Inflammatory macrophage (primary cell): Measurements from ENCODE around the gene ARHGAP10.
"Not testable (repeated sequence)": the region's sequence is repeated elsewhere in the genome, so short reads cannot be mapped to it uniquely, and the experiment has no call there.

Experiments
- DNase-seq, 2 donors: peaks; one replicate each; pipeline ENCODE4 v3.0.0-alpha.2; 2020 to 2022

ARHGAP10 gene

DNA sequence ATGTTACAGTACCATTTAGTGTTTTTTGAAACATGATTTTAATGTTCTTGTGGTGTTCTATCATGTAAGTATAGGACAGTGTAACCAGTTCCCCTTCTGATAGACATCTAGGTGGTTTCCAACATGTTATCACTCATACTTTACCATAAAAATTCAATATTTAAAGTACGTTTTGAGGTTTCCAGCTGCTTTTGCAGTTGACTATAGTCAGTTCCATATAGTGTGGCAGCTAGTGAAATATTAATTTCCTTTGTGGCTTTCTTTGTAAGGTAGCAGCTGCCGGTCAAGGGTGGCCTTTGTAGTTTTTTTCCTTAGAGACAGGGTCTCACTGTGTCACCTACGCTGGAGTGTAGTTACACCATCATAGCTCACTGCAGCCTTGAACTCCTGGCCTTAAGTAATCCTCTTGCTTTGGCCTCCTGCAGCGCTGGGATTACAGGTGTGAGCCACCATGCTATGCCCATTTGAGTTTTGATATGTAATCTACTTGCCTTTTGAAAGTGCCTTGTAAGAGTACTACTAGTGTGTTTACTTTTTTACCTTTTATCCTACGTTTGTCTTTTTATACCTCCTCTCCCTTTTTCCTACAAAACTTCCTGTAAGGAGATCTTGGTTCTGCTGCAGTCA lies 63.0 kb downstream of the ARHGAP10 start:
- no peak for DNase-seq

DNA sequence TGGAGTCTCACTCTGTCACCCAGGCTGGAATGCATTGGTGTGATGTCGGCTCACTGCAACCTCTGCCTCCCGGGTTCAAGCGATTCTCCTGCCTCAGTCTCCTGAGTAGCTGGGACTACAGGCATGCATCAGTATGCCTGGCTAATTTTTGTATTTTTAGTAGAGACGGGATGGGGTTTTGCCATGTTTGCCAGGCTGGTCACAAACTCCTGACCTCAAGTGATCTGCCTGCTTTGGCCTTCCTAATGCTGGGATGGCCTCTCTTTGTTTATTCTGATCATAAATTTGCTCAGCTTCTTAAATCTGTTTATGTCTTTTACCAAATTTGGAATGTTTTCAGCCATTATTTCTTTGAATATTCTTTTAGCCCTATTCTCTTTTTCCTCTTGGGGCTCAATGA lies 67.2 kb downstream of the ARHGAP10 start:
- not testable (repeated sequence) for DNase-seq

DNA sequence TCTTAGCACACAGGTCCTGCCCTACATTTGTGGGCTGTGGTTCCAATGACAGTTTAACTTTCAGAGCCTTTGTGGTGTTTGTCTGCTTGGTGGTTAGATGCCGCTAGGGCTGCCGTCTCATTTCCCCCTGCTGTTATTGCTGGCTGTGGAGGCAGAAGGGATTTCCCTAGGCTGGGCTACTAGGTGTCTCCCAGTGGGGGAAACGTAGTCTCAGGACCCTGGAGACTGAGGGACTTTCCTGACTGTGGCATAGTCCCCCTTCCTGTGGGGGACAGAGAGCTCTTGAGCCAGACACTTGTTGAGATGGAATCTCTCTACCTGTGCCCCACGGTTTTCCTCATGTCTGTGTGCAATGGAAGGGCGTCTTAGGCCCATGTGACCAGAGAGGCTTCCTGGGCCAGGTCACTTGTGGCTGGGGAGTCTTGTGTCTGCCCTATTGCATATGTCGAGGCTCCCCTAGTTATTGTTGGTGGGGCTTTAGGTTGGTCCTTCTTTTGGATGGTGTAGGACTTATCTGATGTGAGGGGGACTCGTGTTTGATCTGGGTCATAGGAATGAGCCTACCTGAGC lies 68.2 kb downstream of the ARHGAP10 start:
- peak; percentile 44 to 60 for DNase-seq

DNA sequence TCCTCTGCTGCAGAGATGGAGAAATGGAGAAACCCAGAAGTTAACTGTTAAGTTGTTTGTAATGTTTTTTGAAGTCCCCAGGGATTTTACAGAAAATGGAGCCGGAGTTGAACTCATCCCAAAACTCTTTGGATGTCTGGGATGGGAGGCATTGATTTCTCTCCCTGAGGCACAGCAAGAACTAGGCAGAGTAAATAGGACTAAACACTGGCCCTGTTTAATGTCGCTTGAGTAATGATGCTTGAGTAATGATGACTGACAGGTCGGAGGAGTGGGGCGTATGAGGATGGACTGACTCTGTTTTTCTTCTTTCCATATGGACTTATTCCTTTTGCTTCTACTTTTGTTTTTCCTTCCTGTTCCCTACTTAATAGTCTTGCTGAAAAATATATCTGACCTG lies 69.9 kb downstream of the ARHGAP10 start:
- peak in 1 of 2 donors; percentile 19 for DNase-seq

DNA sequence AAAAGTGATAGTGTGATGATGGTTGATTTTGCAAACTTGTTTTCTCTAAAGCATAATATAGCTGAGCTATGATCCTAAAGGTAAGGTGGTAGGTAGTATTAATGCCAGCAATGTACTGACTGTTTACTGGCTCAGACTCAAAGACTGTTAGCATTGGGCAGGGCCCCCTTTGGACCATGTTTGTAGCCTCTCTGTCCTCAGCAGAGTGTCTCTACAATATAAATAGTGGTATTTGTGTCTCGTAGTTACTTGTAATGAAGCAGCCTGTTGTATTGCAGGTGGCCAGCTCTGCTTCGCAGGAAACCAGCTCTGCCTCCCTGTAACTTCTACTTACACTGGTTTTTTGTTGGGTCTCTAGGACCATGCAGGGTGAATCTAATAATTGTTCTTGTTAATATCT lies 70.5 kb downstream of the ARHGAP10 start:
- no peak for DNase-seq

DNA sequence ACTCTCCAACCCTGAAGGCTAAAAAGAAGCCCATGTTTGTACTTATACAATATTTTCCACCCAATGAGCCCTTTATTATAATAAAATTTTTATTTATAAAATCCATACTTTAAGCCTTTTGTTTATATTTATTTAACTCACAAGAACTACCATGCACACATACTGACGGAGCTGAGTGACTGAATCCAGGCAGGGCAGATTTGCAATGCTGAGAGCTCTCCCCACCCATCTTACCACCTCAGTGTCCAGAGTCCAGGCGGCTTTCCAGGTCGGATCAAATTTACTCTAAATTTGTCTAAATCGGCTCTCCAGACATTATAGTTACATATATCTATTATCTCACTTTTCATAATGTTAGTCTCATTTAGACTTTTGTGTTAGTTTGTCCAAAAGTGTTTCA lies 74.1 kb downstream of the ARHGAP10 start:
- no peak for DNase-seq

DNA sequence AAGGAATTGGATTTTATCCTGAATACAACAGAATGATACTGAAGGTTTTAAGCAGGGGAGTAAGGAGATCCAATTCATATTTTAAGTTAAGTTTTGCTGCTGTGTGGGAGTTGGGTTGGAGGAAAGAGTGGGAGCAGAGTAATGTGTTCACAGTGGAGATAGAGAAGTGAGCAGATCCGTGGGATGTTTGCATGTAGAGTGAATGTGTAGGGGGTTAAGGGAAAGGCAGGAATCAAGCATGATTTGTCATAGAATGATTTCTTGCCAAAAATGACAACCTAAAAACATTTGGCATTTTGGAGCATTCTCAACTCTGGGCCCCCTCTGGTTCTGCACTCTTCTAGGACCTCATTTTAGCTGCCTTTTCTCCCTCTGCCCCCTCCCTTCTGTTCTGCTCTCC lies 76.6 kb downstream of the ARHGAP10 start:
- peak; percentile 73 to 84 for DNase-seq

DNA sequence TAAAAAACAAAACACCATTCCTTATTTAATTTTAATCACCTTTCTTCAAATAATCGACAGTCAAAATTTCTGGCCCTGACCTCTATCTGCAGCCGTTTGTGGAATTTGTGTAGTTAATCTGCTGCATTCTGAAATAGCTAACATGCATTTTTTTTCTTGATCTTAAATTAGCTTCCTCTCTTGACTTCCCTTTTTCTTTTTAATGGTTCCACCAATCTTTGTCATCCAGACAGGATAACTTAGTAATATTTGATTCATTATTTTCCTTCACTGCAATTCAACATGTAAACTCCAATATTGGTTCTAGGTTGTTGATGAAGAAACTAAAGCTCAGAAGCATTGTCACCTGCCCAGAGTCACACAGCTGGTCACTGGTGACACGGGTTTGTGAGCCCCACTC lies 77.3 kb downstream of the ARHGAP10 start:
- peak; percentile 50 to 67 for DNase-seq

DNA sequence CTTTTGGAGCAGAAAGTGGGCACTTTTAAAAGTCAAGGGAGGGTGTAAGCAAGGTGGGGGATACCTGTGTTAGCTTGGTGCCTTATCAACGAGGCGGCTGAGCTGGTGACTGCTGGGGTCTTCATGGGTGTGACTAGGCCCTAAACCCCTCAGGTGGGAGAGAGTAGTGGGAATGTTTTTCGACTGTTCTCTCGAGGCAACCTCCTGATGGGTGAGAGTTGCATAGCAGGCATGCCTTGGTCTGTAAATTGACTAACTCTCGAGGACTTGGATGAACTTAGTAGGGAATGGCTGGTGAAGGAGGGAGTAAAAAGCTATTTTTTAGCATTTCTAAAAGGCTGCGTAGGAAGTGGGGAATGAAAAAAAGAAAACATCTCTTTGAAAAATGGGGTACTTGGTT lies 80.0 kb downstream of the ARHGAP10 start:
- DNase-seq: no peak

DNA sequence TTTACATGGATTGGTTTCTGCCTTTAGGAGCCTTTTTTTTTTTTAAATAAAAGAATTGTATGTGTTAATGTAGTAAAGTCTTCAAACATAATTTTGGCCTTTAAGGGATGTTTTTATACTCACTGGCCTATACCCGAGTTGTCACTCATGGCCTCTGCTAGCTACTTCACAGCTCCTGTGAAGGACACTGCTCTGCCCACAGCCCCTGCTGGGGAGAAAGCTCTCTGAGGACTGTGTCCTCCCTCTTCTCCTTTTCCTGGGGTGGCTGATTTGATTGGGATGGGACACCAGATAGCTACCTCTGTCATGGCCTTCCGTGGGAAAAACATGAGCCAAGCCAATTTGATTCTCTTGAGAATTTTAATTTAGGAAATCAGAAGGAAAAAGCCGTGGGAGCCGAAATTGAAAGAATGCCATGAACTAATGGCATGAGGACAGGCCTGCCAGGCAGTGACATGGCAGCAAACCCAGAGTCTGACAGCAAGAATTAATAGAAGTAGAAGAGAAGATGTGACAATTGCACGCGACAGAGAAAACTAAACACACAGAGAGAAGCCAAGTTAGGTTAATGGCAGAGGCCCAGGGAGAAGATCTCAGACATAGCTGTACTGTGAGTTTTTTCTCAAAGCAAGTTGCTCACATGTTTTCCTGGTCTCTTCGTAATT lies 81.4 kb downstream of the ARHGAP10 start:
- DNase-seq: peak in 1 of 2 donors; percentile 22

DNA sequence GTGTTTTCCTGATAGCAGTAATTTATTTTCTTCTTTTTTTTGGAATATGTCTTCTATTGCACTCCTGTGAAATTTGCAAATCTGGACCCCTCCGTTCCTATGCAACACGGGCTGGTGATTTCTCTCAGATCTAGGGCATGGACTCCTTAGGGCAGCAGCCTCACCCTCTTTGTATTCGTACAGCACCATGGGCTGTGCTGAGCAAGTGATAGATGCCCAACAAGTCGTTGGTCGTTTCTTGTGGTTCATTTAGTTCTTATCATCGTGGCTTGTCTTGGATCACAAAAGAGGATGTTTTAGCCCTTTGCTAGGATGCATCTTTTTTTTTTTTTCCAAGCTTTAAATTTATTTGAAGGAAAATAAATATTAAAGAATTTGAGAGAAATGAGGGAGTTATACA lies 82.1 kb downstream of the ARHGAP10 start:
- no peak for DNase-seq

DNA sequence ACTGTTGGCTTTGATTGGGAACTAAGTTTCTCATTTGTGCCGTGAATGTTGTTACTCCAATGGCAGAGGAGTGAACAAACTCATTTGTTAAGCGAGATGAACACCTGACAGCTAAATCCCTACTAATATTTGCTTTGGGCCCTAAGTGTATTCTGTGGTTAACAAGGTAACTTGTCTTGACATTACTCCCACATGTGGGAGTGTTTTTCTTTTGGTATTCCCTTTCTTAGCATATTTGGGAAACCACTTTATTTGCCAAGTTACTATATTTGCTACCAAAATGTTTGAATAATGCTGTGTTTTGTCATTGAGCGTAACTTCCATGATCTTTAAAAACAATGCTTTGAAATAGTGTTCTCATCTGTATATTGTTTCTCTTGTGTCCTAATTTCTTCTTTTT lies 82.5 kb downstream of the ARHGAP10 start:
- no peak for DNase-seq

DNA sequence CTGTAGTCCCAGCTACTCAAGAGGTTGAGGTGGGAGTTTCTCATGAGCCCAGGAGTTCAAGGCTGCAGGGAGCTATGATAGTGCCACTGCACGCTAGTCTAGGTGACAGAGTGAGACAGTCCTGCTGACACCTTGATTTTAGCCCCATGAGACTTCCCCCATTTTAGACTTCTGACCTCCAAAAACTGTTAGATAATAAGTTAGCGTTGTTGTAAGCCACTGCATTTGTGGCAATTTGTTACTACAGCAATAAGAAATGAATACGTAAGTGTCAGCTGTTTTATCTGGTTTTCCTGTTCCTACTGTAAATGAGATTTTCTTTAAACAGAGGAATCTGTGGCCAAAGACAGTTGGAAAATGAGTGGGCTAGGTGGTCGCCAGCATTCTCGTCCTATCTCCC lies 83.9 kb downstream of the ARHGAP10 start:
- DNase-seq: peak; percentile 70 to 71

DNA sequence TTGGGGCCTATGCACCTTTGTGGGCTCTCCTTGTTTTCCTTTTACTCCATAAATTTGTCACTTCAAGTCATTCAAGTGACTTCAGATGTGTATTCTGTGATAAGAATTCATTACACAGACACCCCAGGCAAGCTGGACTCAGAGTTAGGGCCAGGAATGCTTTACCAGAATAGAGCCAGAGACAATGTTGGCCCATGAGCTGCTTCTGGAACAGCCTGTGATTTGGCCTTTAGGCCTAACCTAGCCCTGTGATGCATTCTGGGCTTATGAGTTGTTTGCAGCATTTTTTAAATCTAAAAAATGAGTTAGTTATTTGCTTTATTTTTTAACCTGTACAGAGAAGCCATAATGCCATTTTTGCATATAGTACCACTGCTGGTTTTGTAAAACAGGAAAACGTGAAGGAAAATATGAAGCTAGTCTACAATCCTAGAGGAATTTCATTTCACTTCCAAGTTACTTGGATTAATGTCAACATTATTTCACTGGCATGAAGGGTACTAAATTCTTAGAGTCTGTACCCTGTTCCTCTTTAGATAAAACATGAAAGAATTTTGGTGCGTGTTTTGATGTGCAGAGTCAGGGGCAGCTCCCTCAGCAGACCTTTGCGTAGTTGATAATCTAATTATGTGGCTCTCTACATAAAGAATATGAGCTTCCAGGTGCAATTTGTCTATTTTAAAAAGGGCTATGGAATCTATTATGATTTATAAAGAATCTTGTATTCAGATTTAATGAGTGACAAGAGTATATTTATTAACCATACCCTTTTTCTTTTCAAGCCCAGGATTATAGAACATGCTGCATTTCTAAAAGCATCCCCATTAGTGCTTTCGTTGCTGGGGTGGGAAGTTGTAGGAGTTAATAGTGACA lies 84.7 kb downstream of the ARHGAP10 start:
- DNase-seq: no peak

DNA sequence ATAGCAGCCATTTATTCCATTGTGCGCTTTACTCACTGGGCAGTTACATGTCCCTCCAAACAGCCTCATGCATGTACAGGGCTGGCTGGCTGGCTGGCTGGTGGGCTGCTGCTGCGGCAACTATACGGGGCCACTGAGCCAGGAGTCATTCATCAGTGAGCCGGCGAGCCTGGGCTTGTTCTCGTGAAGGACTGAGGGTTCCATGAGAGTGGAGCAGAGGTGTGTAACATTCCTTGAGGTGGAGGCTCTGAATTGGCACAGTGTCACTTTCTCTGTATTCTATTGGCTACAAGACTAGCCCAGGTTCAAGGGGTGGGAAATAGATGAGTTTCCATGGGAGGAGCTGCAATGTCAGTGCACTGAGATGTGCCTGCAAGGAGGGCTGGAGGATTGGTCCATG lies 89.1 kb downstream of the ARHGAP10 start:
- DNase-seq: no peak

DNA sequence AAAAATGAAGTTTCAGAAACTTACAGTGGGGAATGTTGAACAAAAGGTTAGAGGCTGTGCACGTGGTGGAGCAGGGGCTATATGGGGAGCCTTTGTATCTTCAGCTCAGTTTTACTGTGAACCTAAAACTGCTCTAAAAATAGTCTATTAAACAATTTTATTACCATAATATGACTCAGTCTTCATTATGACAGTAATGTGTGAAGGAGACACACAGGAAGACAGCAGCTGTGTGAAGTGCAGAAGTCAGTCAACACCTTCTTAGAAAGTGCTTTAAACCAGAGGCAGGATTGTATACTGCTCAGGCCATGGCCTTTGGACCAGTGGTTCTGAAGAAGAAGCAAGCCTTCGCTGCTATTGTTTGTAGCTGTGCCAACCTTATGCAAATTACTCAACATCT lies 89.7 kb downstream of the ARHGAP10 start:
- DNase-seq: no peak

DNA sequence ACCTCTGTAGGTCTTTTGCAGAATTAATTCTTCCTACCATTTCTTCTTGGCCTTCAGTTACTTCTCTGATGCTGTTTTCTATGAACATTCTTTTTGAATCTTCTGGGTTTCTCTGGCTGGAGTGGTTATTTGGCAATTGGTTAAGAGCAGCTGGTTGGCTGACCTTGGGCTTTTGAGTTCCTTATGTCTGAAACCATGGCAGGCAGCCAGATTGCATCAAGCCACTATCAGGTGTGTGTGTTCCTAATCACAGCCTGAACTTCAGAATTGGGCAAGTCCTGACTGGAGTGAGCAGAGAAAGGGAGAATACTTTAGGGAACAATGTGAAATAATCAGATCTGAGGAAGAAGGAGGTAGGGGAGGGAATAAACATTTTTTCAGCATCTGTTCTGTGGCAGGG lies 90.2 kb downstream of the ARHGAP10 start:
- DNase-seq: peak; percentile 58 to 87

DNA sequence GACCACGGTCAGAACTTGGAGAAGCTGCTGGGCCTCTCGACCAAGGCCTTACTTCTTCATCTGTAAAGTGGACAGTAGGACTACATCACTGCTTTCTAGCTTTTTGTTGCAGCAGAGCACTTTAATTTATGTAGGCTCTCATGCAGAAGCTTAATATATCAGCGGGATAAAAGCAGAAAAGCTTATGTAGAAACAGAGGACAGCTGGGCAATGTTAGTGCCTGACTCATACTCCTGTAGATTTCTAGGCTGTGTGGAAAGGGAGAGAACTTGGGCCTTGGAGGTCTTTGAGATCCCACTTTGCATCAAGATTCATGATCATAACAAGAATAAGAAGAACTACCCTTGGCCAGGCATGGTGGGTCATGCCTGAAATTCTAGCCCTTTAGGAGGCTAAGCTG lies 91.2 kb downstream of the ARHGAP10 start:
- peak; percentile 30 to 38 for DNase-seq

DNA sequence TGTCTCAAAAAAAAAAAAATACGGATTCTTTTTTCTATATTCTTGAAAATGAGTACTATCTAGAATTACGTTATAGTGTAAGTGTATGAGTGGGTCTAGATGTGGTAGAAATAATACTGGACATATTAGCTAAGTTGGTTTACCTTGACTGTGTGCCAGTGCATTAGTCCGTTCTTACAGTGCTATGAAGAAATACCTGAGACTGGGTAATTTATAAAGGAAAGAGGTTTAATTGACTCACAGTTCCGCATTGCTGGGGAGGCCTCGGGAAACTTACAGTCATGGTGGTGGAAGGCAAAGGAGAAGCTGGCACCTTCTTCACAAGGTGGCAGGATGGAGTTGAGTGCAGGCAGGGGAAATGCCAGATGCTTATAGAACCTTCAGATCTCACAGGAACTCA lies 92.4 kb downstream of the ARHGAP10 start:
- DNase-seq: no peak

DNA sequence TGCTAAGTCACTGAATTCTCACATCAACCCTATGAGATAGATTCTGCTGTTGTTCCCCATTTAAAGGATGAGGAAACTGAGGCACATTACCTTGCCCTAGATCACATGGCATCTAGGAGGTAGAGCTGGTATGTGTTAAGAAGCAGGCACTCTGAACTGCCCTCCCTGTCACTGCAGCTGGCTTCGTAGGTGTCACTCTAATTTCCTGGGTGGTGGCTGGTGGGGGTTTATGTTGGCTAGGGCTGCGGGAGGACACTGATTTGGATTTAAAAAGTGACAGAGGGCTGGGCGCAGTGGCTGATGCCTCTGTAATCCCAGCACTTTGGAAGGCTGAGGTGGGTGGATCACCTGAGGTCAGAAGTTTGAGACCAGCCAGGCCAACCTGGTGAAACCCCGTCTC lies 93.0 kb downstream of the ARHGAP10 start:
- no peak for DNase-seq

DNA sequence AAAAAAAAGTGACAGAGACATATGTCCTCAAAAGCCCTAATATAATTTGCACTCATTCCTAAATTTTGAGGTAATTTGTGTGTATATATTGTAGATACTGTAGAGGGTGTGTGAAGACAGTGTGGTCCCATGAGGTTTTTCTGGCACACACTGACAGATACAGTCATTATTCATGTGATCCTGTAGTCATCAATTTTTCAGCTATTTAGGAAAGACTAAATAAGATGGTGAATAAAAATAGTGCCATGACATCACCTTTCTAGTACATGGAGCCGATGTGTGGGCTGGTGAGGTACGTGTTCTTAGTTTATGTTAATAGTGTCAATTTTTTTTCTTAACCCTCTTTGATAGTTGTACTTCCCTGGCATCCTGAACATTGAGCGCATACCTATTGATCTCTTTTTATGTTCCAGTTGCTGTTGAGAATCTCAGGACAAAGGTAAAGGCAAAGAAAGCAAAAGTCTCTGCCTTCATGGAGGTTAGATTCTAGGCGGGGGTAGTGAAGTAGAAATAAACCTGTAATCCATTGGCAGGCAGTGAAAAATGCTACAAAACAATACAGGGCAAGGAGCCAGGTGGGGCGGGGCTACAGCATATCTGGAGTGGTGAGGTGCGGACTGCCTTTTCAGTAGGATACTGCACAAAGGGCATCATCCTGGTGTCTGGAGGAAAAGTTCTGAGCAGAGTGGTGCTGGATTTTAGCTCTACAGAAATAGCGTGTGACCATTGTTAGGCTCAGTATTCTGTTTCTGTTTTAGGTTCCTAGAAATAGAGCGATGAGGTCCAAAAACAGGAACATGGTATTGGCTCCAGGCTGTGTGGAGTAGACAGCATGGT lies 93.8 kb downstream of the ARHGAP10 start:
- DNase-seq: peak; percentile 83 to 87

DNA sequence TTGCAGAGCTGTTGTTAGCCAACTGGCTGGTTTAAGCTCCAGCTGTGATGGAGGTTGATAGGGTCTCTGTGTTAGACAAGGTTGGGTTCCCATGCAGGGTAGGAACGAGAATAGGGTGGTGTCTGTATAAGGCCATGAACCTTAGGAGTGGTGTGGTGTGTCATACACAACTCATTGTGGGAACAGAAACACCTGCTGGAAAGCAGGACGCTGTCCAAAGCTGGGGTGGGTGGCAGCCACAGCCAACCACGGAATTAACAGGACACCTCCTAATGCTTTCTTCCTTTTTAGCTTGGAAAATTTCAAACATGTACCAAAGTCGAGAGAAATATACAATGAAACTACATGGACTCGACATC lies 94.4 kb downstream of the ARHGAP10 start:
- DNase-seq: no peak
